Stimulated activated CD4-positive, alpha-beta T cell treated with anti-CD3 and anti-CD28 coated beads, Interleukin-4, amount 100 ng/mL, for 1 hour (primary cell): ENCODE measurements around the gene RARRES2.
"Not testable (repeated sequence)": the region's sequence is repeated elsewhere in the genome, so short reads cannot be mapped to it uniquely, and the experiment has no call there.

Experiments used
- DNase-seq: peaks from one replicate; pipeline ENCODE4 v3.0.0-alpha.2; 2020

The RARRES2 gene

DNA sequence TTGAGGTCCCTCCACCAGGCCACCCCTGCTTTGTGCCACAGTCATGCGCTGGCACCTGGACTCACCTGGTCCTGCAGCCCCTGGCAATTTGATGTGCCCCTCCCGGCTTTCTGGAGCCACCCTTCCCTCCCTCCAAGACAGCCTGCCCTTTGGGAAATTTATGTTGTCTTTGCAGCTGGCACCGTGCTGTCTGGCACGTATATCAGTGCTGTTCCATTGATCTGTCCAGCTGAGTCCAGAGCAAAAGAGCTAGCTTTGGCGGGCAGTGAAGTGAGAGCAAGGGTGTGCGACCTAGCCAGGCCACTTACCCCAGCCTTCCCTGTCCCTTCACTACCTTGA lies 5.7 kb downstream of the RARRES2 start:
- no peak for DNase-seq

DNA sequence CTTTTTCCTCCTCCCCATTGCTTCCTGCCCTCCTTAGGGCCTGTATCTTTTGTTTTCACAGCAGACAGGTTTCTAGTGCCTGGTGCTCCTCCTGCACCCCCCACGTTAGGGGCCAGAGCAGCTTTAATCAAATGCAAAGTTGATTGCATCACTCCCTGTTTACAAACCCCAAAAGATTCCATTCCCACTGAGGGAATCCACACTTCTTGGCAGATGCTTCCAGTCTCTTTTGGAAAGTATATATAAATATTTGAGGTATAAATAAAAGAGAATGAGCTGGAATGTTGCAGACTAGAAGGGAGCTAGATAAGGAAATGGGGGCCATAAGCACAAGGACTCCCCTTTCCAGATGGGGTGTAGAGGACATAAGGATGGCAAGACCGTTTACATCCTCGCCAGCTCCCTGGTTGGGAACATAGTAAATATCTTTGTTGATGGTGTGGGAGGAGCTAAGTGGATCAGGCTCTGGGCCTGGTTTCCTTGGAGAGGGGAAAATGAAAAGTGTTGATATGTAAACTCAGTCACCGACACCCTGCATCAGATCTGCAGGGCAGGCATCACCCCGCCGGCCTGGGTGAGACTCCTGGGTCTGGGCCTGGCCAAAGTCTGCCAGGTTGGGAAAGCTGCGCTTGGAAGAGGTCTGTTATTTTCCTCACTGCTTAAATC lies 6.2 kb downstream of the RARRES2 start:
- no peak for DNase-seq

DNA sequence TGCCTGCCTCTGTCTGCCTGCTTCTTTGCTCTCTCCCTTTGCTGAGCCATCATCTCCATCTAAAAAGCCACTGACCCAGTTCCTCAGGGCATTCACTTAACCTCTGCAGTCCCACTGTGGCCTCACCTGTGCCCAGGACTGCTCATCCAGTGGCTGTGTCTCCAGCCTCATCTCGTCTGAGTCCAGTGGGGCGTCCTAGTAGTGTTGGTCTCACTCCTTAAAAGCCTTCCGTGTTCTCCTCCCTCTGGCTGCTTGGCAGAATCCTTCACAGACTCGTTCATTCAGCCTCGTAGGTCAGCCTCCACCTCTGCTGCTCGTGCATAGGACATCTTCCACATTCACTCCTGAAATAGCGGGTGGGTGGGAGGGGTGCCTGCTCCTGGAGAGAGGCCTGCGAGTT lies 7.3 kb downstream of the RARRES2 start:
- DNase-seq, result no peak

DNA sequence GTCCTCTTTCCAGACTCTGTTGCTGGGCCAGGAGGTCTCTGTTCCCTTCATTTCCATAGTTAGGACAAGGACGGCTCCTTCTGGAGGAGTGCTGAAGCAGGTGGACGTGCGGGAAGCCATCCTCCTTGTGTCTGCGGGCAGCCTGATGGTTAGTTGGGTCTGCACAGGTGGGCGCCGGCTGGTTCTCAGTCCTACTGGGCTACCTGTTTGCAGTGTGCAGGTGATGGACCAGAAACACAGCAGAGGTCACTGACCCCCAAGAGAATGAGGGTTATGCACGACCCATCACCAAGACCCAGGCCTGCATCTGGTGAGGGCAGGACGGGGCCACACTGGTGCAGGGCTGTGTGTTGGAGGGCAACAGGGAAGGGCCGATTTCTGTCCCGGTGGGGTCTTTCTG lies 7.8 kb downstream of the RARRES2 start:
- DNase-seq, result no peak

GRCh38 chr7:150332852-150333635 lies 8.4 kb downstream of the RARRES2 start:
- DNase-seq, result no peak

DNA sequence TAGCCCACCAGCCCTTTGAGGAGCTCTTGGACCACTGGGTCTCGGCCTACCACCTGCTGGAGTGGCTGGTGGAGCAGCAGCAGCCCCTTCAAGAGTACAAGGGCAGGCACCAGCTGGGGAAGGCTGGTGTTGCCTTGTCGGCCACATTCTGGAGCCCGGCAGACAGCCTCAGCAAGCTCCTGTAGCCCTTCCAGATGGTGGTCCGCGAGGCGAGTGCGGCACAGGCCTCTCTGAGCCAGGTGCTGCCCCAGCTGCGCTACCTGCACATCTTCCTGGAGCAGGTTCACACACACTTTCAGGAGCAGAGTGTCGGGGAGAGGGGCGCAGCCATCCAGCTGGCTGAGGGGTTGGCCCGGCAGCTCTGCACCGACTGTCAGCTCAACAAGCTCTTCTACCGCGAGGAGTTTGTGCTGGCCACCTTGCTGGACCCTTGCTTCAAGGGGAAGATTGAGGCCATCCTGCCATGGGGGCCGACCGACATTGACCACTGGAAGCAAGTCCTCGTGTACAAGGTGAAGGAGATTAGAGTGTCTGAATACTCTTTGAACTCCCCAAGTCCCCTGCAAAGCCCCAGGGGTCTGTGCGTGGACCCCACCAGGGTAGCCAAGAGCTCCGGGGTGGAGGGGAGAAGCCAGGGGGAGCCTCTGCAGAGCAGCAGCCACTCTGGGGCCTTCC lies 11.1 kb downstream of the RARRES2 start:
- DNase-seq, result no peak

- no peak for DNase-seq
These were observed 11.9 kb downstream of the RARRES2 start for GRCh38 chr7:150329331-150330120.

DNA sequence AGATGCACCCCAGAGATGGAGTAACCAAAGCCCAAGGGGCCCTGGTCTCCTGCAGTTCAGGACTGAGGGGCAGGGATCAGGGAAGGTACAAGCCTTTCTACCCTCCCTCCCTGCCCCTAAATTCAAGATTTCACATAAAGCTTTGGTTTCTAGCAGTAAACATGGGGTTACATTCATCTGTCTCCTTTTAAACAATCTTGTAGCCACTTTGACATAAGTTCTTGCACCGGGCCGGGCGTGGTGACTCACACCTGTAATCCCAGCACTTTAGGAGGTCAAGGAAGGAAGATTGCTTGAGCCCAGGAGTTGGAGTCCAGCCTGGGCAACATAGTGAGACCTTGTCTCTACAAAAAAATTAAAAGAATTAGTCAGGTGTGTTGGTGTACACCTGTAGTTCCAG lies 14.1 kb downstream of the RARRES2 start:
- DNase-seq, result no peak

DNA sequence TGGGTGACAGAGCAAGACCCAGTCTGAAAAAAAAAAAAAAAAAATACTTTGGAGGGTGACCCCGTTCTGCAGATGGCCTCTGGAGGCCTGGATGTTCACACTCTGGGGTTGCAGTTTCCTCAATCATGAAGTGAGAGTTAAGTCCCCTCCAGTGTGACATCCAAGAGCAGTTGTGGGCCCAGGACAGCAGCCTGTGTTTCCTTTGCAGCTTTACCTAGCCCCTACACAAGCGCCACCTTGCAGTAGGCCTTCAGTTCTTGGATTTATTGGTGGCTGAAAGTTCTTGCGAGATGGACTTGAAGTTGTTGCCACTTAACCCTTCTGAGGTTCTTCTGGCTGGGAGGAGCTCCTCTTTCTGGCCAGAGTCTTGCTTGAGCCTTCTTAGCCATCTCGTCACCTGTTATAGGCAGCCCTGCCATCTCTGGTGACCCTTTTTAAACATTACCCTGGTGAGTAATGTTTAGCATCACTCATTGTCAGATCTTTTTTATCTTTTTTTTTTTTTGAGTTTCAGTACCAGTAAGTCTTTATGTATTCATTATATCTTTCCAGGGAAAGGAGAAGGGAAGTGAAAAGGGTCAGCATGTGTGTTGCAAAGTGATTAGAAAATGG lies 14.7 kb downstream of the RARRES2 start:
- DNase-seq, result no peak

GRCh38 chr7:150325901-150326300 lies 15.5 kb downstream of the RARRES2 start:
- no peak for DNase-seq

GRCh38 chr7:150325110-150325611 lies 16.3 kb downstream of the RARRES2 start:
- DNase-seq, result no peak

DNA sequence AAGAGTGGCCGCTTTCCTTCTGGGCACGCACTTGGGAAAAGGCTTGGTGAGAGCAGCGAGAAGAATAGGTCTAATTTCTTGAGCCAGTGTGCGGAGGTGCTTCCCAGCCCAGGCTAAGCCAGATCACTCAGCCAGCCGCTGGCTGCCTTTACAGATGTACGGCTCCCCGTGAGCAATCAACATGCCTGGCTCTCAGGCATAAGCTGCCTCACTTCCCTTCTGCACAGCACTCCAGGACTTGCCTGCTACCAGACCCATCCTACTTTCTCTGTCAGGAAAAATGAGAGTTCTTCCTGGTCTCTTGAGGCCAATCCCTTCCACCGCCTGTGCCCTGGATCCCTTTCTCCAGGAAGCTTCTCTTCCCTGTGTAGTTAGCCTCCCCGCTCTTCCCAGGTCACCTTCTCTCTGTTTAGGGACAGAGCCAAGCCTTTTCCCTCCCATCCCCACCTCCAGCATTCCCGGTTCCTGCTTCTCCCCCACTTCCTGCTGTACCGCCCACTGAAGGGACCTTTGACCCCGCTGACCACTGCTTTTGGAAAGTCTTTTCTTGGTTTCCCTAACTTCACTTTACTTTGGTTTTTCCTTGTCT lies 17.0 kb downstream of the RARRES2 start:
- no peak for DNase-seq

- DNase-seq, result peak; percentile 23
These were observed 17.6 kb downstream of the RARRES2 start for GRCh38 chr7:150323682-150324372.

- peak; percentile 68 for DNase-seq
These were observed 18.4 kb downstream of the RARRES2 start, which contains the start of the genes ACTR3C and LRRC61 for GRCh38 chr7:150322833-150323681. Gene ACTR3C, minus strand, starts transcription at chr7:150323545. Its CDS starts 28,249 bp downstream, at chr7:150295296. Gene LRRC61, plus strand, starts transcription at chr7:150323355. Its CDS starts 13,507 bp downstream, at chr7:150336862.

- peak; percentile 46 for DNase-seq
These were observed 19.2 kb downstream of the RARRES2 start for GRCh38 chr7:150322114-150322832.

- no peak for DNase-seq
These were observed 19.7 kb downstream of the RARRES2 start for GRCh38 chr7:150321788-150322113.

DNA sequence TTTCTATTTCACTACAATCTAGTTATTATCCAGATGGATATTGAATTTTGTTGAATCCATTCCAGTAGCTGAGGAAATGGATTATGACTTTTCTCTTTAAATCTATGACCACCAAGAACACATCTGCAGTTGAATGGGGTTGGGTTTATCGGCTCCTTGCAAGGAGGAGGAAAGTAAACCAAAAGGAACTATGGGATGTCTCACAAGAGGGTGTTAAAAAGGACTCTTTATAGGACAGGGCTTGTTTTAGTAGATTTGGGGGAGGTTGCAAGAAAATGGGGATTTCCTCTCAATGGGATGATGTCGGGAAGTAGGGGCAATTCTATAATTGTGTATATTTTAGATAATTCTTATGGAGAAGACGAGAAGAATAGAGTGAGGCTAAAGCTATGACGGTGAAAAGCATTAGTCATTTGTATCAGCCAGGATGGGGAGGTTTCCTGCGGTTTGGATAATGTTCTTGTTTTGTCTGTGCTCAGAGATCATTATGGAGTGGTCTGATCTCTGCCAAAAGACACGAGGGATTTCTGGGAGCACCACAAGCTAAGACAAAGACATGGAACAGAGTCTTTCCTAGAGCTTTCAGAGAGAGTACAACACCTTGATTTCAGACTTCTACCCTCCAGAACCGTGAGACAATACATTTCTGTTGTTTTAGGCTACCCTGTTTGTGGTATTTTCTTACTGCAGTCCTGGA lies 23.5 kb downstream of the RARRES2 start:
- no peak for DNase-seq

- not testable (repeated sequence) for DNase-seq
These were observed 24.4 kb downstream of the RARRES2 start for GRCh38 chr7:150316987-150317386.

DNA sequence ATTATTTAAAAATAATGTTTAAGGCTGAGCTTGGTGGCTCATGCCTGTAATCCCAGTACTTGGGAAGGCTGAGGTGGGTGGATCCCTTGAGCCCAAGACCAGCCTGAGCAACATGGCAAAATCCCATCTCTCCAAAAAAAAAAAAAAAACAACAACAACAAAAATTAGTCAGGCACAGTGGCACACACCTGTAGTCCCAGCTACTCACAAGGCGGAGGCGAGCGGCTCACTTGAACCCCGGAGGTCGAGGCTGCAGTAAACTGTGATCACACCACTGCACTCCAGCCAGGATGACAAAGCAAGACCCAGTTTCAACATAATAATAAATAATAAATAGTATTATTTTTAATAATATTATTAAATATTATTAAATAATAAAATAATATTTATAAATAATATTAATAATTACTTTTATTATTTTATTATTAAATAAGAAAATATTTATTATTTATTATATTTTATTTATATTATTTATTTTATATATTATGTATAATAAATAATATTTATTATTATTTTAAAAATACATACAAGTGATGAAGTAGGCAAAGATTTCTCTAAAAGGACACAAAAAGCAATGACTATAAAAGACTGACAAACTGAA lies 26.7 kb downstream of the RARRES2 start:
- DNase-seq, result no peak
